ENCODE results near the gene CBLC.
A peak's percentile ranks its signal among the peaks of the same experiment; 100 is the strongest.

CBLC gene

GRCh38 chr19:44746946-44747738 is 30.5 kb upstream of the CBLC start:
- peak; percentile 96 for DNase-seq

DNA sequence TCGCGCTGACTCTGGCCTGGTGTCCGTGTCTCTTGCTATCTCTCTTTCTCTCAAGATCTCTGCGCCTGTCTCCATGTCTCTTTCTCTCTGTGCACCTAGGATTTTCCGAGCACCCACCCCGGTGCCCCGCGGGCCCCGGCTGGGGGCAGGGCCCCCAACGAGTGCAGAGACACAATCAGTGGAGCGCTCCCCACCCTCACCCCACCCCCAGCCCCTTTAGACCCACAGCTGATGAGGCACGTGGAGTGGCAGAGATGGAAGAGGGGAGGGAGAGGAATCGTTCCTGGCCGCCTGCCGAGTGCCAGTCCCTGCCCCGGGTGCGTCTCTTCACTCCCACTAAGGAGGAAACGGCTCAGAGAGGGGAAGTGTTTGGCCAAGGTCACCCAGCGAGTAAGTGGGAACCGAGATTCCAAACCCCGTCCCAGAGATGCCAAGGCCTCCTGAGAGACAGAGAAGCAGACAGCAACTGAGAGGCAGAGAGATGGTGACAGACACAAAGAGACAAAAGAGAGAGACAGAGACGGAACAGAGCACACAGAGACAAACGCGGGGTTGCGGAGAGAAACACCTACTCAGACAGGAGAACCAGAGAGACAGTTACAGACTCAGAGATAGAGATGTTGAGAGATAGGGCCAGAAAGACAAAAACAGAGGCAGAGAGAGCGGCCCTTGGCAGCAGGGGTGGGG is 29.8 kb upstream of the CBLC start:
- DNase-seq, result no peak

DNA sequence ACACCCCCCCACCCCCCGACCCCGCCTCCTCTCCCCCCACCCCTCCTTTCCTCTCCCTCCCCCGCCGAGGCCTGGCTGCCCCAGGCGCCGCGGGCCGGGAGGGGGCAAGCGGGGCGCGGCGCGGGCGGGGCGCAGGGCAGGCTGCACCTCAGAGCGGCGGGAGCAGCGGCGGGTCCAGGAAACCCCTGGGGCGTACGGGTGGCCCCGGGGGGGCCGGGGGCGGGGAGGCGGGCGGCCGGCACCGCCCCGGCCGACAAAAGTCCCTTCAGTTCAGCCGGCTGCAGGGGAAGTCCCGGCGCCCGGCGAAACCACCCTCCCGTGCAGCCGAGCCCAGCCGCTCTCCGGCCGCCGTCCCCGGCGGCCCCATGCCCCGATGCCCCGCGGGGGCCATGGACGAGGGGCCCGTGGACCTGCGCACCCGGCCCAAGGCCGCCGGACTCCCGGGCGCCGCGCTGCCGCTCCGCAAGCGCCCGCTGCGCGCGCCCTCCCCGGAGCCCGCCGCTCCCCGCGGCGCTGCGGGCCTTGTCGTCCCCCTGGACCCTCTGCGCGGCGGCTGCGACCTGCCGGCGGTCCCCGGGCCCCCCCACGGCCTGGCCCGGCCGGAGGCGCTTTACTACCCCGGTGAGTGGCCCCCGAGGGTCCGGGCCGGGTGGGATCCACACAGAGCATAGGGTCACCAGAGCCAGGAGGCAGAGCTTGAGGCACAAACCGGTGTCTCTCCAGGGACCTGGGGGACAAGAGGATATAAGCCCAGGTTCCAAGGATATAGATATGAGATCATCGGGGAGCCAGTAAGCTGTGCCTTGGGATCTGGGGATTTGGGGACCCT is 29.1 kb upstream of the CBLC start, which contains the start of gene BCL3:
Gene BCL3 (plus strand): TSS at position 283 of the 829 bp plus-strand sequence. CDS start 83 bp downstream, at position 366.
- peak; percentile 92 for DNase-seq

- no peak for DNase-seq
These were observed 28.4 kb upstream of the CBLC start for GRCh38 chr19:44749292-44749691.

GRCh38 chr19:44749994-44750393 is 27.7 kb upstream of the CBLC start:
- no peak for DNase-seq

GRCh38 chr19:44752123-44752815 is 25.4 kb upstream of the CBLC start:
- no peak for DNase-seq

DNA sequence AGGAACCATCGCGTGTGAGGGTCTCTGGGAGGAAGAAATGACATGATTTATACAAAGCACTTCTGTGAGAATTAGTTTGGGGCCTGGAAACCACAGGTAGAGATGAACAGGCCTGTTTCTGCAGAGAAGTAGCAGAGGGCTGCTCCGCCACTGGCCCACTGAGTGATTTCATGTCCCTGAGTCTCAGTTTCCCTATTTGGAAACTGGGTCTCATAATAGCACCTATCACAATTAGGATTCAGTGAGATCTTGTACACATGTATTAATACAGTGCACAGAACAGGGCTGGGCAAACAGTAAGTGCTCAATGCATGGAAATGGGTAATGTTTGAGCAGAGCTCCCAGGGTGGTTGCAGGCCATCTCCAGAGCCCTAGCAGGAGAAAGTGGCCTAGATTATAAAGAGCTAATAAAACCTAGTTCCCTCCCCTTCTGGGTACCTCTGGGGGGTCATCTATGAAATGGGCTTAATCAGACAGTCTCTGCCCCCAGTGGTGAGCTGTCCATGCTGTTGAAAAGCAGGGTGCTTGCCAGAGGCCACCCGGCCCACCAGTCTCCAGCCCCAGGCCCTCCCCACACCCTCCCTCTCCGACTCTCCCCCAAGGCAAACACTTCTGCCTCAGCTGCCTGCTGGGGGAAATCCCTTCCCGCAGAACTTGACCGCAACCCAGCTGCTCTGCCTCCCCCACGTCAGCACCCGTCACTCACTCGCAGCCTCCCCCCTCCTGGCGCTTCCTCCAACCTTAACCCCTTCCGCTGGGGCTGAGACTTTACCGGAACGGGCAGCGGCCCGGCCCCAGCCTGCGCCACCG is 24.7 kb upstream of the CBLC start:
- peak; percentile 96 for DNase-seq

DNA sequence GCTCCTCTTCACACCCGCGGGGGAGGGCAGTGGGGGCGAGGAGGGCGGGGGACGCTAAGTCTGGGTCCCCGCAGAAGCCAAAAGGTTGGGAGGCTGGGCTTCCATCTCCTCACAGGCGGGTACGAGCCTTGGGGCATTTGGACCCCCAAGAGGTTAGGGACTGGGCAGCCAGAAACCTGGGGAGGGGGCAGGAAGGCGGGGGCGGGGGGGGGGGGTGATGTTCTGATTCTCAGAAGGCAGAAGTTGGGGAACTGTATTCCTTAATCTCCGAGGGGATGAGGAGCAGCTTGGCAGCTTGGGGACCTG is 24.1 kb upstream of the CBLC start:
- no peak for DNase-seq

- DNase-seq, result peak; percentile 75
These were observed 23.5 kb upstream of the CBLC start for GRCh38 chr19:44753932-44754749.

DNA sequence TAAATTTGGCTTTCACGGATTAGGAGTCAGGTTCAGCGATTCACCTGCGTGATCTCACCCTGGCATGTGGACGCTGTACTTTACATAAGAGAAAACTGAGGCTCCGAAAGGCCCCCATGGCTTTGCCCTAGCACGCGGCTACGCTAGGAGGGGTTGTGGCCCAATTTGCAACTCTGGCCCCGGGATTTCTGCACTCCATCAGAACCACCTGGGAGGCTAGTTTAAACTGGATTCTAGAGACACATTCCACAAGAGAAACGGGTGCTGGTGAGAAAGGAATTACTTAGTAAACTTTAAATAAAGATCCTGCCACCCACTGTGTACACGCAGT is 23.0 kb upstream of the CBLC start:
- no peak for DNase-seq

DNA sequence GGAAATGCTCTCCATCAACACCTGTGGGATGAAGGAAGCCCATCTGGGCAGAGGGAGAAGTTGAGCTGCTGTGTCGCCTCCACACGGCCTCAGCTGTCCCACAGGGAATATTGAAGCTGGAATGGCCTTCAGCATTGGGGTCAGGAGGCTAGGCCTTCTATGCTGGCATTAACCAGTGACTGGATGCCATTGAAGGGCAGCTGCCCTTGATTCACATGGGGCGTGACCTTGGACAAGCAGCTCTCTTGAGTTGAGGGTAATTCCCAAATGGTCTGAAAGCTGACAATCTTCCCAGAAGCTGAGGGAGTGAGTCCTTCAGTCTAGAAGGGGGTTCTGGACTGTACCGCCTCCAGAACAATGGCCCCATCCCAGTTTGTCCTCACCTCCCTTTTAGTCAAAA is 22.5 kb upstream of the CBLC start:
- DNase-seq, result no peak

DNA sequence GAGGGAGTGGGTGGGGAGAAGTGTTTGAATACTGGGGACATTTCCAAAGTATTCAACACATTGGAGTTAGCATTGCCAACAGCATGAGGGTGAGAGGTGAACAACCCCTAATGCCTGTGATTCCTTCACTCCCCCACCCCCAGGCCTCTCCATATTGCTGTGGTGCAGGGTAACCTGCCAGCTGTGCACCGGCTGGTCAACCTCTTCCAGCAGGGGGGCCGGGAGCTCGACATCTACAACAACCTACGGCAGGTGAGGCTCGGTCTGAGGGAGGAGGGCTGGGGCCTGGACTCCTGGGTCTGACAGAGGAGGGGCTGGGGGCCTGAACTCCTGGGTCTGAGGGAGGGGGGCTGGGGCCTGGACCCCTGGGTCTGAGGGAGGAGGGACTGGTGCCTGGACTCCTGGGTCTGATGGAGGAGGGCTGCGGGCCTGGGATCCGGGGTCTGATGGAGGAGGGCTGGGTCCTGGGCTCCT is 21.6 kb upstream of the CBLC start:
- no peak for DNase-seq

DNA sequence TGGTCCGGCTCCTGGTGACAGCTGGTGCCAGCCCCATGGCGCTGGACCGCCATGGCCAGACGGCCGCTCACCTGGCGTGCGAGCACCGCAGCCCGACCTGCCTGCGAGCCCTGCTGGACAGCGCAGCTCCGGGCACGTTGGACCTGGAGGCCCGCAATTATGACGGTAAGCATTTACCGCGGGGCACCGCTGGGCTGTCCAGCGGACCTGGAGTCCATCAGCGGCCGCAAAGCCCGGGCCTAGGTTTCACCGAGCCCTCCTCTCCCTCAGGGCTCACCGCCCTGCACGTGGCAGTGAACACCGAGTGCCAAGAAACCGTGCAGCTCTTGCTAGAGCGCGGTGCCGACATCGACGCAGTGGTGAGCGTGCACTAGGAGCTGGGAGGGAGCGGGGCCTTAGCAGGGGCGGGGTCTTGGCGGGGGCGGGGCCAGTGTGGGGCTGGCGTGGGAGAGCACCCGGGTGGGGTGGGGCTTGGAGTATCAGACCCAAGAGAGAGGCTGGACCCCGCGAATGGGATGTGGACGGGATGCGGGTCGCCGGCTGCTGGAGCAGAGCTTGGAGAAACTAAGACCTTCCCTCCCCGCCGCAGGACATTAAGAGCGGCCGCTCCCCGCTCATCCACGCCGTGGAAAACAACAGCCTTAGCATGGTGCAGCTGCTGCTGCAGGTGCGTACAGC is 20.5 kb upstream of the CBLC start:
- no peak for DNase-seq

GRCh38 chr19:44757735-44758505 is 19.8 kb upstream of the CBLC start:
- no peak for DNase-seq

- DNase-seq, result no peak
These were observed 19.1 kb upstream of the CBLC start for GRCh38 chr19:44758596-44758995.

GRCh38 chr19:44759083-44759804 is 18.4 kb upstream of the CBLC start:
- no peak for DNase-seq

GRCh38 chr19:44762038-44762437 is 15.7 kb upstream of the CBLC start:
- DNase-seq, result no peak

- DNase-seq, result no peak
These were observed 12.4 kb upstream of the CBLC start for GRCh38 chr19:44765033-44765948.
